GM10847 (cell line): ENCODE measurements around the gene METTL5.

Experiments used
- POLR2A ChIP-seq: IDR thresholded peaks from 2 replicates; pipeline ENCODE4 v1.6.1; 2011; ENCODE audit not compliant: insufficient read length; ENCODE audit errors: extremely low read depth

Gene METTL5

GRCh38 chr2:169827272-169828140 is 2.8 kb upstream of the METTL5 start, which contains the start of gene UBR3:
UBR3 (plus strand) TSS chr2:169827454; CDS start chr2:169827508, 54 bp downstream.
- TF ChIP-seq POLR2A, result peak; percentile 68

- TF ChIP-seq POLR2A, result no peak
These were observed 721 bp downstream of the METTL5 start for GRCh38 chr2:169823996-169824372.

GRCh38 chr2:169822785-169823392 is 1.8 kb downstream of the METTL5 start:
- no peak for TF ChIP-seq POLR2A

- TF ChIP-seq POLR2A, result no peak
These were observed 2.7 kb downstream of the METTL5 start for GRCh38 chr2:169822036-169822435.

- no peak for TF ChIP-seq POLR2A
These were observed 5.6 kb downstream of the METTL5 start for GRCh38 chr2:169819106-169819505.

- no peak for TF ChIP-seq POLR2A
These were observed 6.5 kb downstream of the METTL5 start for GRCh38 chr2:169818241-169818640.

GRCh38 chr2:169815849-169816248 is 8.9 kb downstream of the METTL5 start:
- TF ChIP-seq POLR2A, result no peak

- no peak for TF ChIP-seq POLR2A
These were observed 16.5 kb downstream of the METTL5 start for GRCh38 chr2:169808221-169808620.

- no peak for TF ChIP-seq POLR2A
These were observed 18.1 kb downstream of the METTL5 start for GRCh38 chr2:169806586-169806985.

- TF ChIP-seq POLR2A, result no peak
These were observed 21.2 kb downstream of the METTL5 start for GRCh38 chr2:169803480-169803879.

- peak; percentile 67 for TF ChIP-seq POLR2A
These were observed 25.8 kb downstream of the METTL5 start, which contains the start of gene SSB for GRCh38 chr2:169798718-169799592. SSB (plus strand) TSS chr2:169798871; CDS start chr2:169800961, 2,090 bp downstream.

- TF ChIP-seq POLR2A, result no peak
These were observed 26.3 kb downstream of the METTL5 start for GRCh38 chr2:169798397-169798717.

GRCh38 chr2:169797601-169798000 is 27.1 kb downstream of the METTL5 start:
- no peak for TF ChIP-seq POLR2A

GRCh38 chr2:169796441-169796840 is 28.3 kb downstream of the METTL5 start:
- TF ChIP-seq POLR2A, result no peak

- TF ChIP-seq POLR2A, result no peak
These were observed 29.5 kb downstream of the METTL5 start for GRCh38 chr2:169795181-169795580.
